HFF-Myc (cell line): ENCODE data around the gene ZNF512.
"Not testable (repeated sequence)": the region's sequence is repeated elsewhere in the genome, so short reads cannot be mapped to it uniquely, and the experiment has no call there.

Experiments
- DNase-seq: peaks from one replicate; pipeline ENCODE4 v3.0.0-alpha.2; 2011; ENCODE audit warnings: low read depth; ENCODE audit errors: extremely low read depth
- H3K4me3 ChIP-seq: replicated peaks from 2 replicates; pipeline ENCODE4 v1.5.1; 2011; ENCODE audit warnings: low read depth, mild to moderate bottlenecking, control low read depth, low read length
- CTCF ChIP-seq: IDR thresholded peaks from 2 replicates; pipeline ENCODE4 v1.5.1; 2012; ENCODE audit warnings: mild to moderate bottlenecking, low read depth, low read length, control low read depth; ENCODE audit errors: missing control alignments

ZNF512 gene

GRCh38 chr2:27582129-27582694, 630 bp upstream of the ZNF512 start:
- DNase-seq, result no peak
- peak overlapping the region; percentile 91 for H3K4me3 ChIP-seq
- TF ChIP-seq CTCF, result no peak

DNA sequence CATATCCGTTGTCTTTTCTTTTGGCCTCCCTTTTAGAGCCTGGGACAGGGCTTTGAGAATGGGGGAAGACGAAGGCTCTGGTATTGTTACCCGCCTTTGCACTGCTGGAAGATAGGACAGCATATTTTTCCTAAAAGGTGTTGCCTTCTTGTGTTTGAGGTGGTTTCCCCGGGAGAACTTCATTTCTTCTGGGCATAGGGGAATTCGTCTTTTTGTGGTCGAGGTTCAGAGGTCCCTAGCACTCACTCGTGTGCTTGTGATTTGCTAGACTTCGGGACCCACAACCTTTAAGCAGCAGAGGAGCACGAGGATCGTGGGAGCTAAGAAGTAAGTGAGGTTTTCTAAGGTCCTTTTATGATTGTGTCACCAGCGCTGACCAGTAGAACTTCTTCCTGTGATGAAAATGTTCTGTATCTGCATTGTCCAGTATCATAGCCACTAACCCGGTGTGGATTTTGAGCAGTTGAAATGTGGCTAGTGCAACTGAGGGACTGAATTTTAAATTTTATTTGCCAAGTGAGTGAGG, 611 bp downstream of the ZNF512 start:
- DNase-seq, result no peak
- H3K4me3 ChIP-seq, result peak overlapping the region; percentile 91
- TF ChIP-seq CTCF, result no peak

DNA sequence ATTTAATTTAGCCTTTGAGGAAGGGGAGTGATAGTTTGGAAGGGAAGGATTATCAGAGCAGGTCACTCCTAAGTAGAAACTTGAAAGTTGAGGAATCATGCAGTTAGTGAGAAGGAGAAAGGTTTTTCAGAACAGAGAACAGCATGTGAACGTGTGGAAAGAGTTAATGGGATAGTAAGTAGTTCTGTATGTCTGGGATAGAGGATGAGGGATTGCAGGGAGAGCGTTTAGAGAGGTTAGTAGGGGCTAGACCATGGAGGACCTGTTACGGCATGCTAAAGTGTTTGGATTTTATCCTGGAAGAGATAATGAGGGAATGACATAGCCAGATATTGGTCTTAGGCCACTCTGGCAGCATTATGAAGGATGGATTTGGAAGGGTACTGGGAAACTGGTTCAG, 1.8 kb downstream of the ZNF512 start:
- peak overlapping the region; percentile 91 for H3K4me3 ChIP-seq
- no peak for DNase-seq
- no peak for TF ChIP-seq CTCF

GRCh38 chr2:27587025-27587424, 4.2 kb downstream of the ZNF512 start:
- DNase-seq, result no peak
- no peak for TF ChIP-seq CTCF
- H3K4me3 ChIP-seq, result no peak overlapping the region

- no peak for TF ChIP-seq CTCF
- no peak overlapping the region for H3K4me3 ChIP-seq
- DNase-seq, result no peak
Measured at GRCh38 chr2:27588308-27588707, 5.5 kb downstream of the ZNF512 start.

GRCh38 chr2:27591745-27592144, 8.9 kb downstream of the ZNF512 start:
- no peak for DNase-seq
- no peak for TF ChIP-seq CTCF
- H3K4me3 ChIP-seq, result no peak overlapping the region

DNA sequence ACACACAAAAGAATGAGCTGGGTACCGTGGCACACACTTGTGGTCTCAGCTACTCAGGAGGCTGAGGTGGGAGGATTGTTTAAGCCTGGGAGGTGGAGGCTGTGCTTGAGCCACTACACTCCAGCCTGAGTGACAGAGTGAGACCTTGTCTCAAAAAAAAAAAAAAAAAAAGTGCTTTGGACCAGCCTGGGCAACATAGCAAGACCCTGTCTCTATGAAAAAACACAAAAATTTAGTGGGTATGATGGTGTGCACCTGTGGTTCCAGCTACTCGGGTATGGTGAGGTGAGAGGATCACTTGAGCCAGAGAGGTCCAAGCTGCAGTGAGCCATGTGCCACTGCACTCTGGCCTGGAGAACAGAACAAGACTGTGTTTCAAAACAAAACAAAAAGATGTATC, 10.4 kb downstream of the ZNF512 start:
- no peak overlapping the region for H3K4me3 ChIP-seq
- TF ChIP-seq CTCF, result no peak
- no peak for DNase-seq

DNA sequence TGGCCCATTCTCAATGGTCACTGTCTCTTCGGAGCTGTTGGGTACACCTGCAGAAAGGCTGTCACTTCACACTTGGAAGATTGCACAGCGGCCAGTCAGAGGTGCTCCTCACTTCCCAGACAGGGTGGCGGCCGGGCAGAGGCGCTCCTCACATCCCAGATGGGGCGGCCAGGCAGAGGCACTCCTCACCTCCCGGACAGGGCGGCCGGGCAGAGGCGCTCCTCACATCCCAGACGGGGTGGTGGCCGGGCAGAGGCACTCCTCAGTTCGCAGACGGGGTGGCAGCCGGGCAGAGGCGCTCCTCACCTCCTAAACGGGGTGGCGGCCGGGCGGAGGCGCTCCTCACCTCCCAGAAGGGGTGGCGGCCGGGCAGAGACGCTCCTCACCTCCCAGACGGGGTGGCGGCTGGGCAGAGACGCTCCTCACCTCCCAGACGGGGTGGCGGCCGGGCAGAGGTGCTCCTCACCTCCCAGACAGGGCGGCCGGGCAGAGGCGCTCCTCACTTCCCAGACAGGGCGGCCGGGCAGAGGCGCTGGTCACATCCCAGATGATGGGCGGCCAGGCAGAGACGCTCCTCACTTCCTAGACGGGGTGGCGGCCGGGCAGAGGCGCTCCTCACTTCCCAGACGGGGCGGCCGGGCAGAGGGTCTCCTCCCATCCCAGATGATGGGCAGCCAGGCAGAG, 11.3 kb downstream of the ZNF512 start:
- H3K4me3 ChIP-seq, DNase-seq: not testable (repeated sequence)

- DNase-seq, H3K4me3 ChIP-seq: not testable (repeated sequence)
Measured at GRCh38 chr2:27595412-27595811, 12.6 kb downstream of the ZNF512 start.
